Measurements from ENCODE around the gene MATN4.

Gene MATN4

GRCh38 chr20:45292343-45292742 lies 15.8 kb downstream of the MATN4 start:
- H3K9me2 ChIP-seq (replicated peaks; ENCODE audit: insufficient read depth, low read length), result no peaks in the 10 kb centered on the region
- H3F3A ChIP-seq (ENCODE audit: insufficient read depth, low read length), result 0 out of 2 replicates have a peak, but pooled peaks cover 4% of the 10 kb centered on the region
- H3K36me3 ChIP-seq (replicated peaks; ENCODE audit: insufficient read depth, low read length), result no peaks in the 10 kb centered on the region
- no peaks in the 10 kb centered on the region for H3K79me2 ChIP-seq (ENCODE audit: low read length)
- DNase-seq, result no peak
- no peak overlapping the region for H3K27ac ChIP-seq (ENCODE audit: low read length)
- no peak overlapping the region for H3K4me3 ChIP-seq (ENCODE audit: low read length)
- peaks cover 9% of the 10 kb centered on the region; the same call in 1 of the 2 replicates for H3K4me1 ChIP-seq (ENCODE audit: low read length)
- H2AFZ ChIP-seq (ENCODE audit: low read length), result no peak overlapping the region
- H3K4me2 ChIP-seq (ENCODE audit: low read depth, low read length), result no peak overlapping the region
- no peak overlapping the region for H3K9ac ChIP-seq (ENCODE audit: low read length)
- peaks cover 14% of the 10 kb centered on the region for H3K27me3 ChIP-seq (replicated peaks; ENCODE audit: insufficient read depth, low read length)
- H4K20me1 ChIP-seq (ENCODE audit: insufficient read depth, low read length), result no peaks in the 10 kb centered on the region
- H3K9me3 ChIP-seq (replicated peaks; ENCODE audit: insufficient read depth, low read length), result no peaks in the 10 kb centered on the region
- no peak for TF ChIP-seq EZH2 (optimal IDR thresholded peaks at IDR 0.05; ENCODE audit: low read depth, low read length)
- TF ChIP-seq EZH2phosphoT487 (IDR thresholded peaks at IDR 0.05; ENCODE audit: low read length), result no peak
- TF ChIP-seq CTCF (IDR thresholded peaks at IDR 0.05; ENCODE audit: low read length), result no peak

GRCh38 chr20:45291526-45291925 lies 16.6 kb downstream of the MATN4 start:
- no peak for DNase-seq
- no peak overlapping the region for H3K4me2 ChIP-seq (ENCODE audit: low read depth, low read length)
- H3K9ac ChIP-seq (ENCODE audit: low read length), result no peak overlapping the region

GRCh38 chr20:45290677-45291355 lies 17.3 kb downstream of the MATN4 start:
- Histone ChIP-seq H3K9ac (ENCODE audit: low read length) (no peak overlapping the region), H3K4me3 (ENCODE audit: low read length) (no peak overlapping the region), H3K4me1 (ENCODE audit: low read length) (peaks cover 9% of the 10 kb centered on the region; the same call in 1 of the 2 replicates), H3K27me3 (replicated peaks; ENCODE audit: insufficient read depth, low read length) (peaks cover 14% of the 10 kb centered on the region), H3K79me2 (ENCODE audit: low read length) (no peaks in the 10 kb centered on the region), H3K36me3 (replicated peaks; ENCODE audit: insufficient read depth, low read length) (no peaks in the 10 kb centered on the region), H4K20me1 (ENCODE audit: insufficient read depth, low read length) (no peaks in the 10 kb centered on the region), H3F3A (ENCODE audit: insufficient read depth, low read length) (0 out of 2 replicates have a peak, but pooled peaks cover 4% of the 10 kb centered on the region), H3K4me2 (ENCODE audit: low read depth, low read length) (peak overlapping the region; percentile 28; the same call in 1 of the 2 replicates), H3K9me2 (replicated peaks; ENCODE audit: insufficient read depth, low read length) (no peaks in the 10 kb centered on the region), H3K27ac (ENCODE audit: low read length) (no peak overlapping the region), H3K9me3 (replicated peaks; ENCODE audit: insufficient read depth, low read length) (no peaks in the 10 kb centered on the region), H2AFZ (ENCODE audit: low read length) (no peak overlapping the region)
- TF ChIP-seq EZH2phosphoT487 (IDR thresholded peaks at IDR 0.05; ENCODE audit: low read length) (no peak), CTCF (IDR thresholded peaks at IDR 0.05; ENCODE audit: low read length) (peak; percentile 91), EZH2 (optimal IDR thresholded peaks at IDR 0.05; ENCODE audit: low read depth, low read length) (no peak)
- DNase-seq, result peak; percentile 62

More at GRCh38 chr20:45291526-45291925, 16.6 kb downstream of the MATN4 start:
- no peaks in the 10 kb centered on the region for H3K9me2 ChIP-seq (replicated peaks; ENCODE audit: insufficient read depth, low read length)
- H3K27me3 ChIP-seq (replicated peaks; ENCODE audit: insufficient read depth, low read length), result peaks cover 14% of the 10 kb centered on the region
- no peaks in the 10 kb centered on the region for H3K79me2 ChIP-seq (ENCODE audit: low read length)
- H4K20me1 ChIP-seq (ENCODE audit: insufficient read depth, low read length), result no peaks in the 10 kb centered on the region
- H3K36me3 ChIP-seq (replicated peaks; ENCODE audit: insufficient read depth, low read length), result no peaks in the 10 kb centered on the region
- H3K27ac ChIP-seq (ENCODE audit: low read length), result no peak overlapping the region
- H2AFZ ChIP-seq (ENCODE audit: low read length), result no peak overlapping the region
- no peak overlapping the region for H3K4me3 ChIP-seq (ENCODE audit: low read length)
- no peaks in the 10 kb centered on the region for H3K9me3 ChIP-seq (replicated peaks; ENCODE audit: insufficient read depth, low read length)
- H3F3A ChIP-seq (ENCODE audit: insufficient read depth, low read length), result 0 out of 2 replicates have a peak, but pooled peaks cover 4% of the 10 kb centered on the region
- TF ChIP-seq EZH2 (optimal IDR thresholded peaks at IDR 0.05; ENCODE audit: low read depth, low read length) (no peak), CTCF (IDR thresholded peaks at IDR 0.05; ENCODE audit: low read length) (no peak), EZH2phosphoT487 (IDR thresholded peaks at IDR 0.05; ENCODE audit: low read length) (no peak)
- peaks cover 9% of the 10 kb centered on the region; the same call in 1 of the 2 replicates for H3K4me1 ChIP-seq (ENCODE audit: low read length)

Data from MM.1S (cell line).